Fibroblast of lung (primary cell): ENCODE results near the gene FDX1. TPM values are rescaled to one million over a fixed set of nuclear protein-coding genes. Genes with fewer than 3 reads are reported as not detected.

Source experiments
- DNase-seq, 2 donors: peaks; one replicate each; pipeline versions ENCODE4 v3.0.0 to v3.0.0-alpha.2; 2010; ENCODE audit warnings: low read depth in 2 of 2
- H2AFZ ChIP-seq: 2 replicates; pipeline ENCODE4 v1.5.1; 2012; ENCODE audit warnings: low read length, control low read depth, inconsistent platforms
- H3K27ac ChIP-seq: 2 replicates; pipeline ENCODE4 v1.5.1; 2011; ENCODE audit warnings: low read length, control low read depth; ENCODE audit not compliant: insufficient read depth
- H3K27me3 ChIP-seq: 2 replicates; pipeline ENCODE4 v1.5.1; 2011; ENCODE audit warnings: mild to moderate bottlenecking, low read length; ENCODE audit not compliant: control insufficient read depth, insufficient read depth
- H3K36me3 ChIP-seq: 2 replicates; pipeline ENCODE4 v1.5.1; 2011; ENCODE audit warnings: low read length; ENCODE audit not compliant: control insufficient read depth, insufficient read depth
- H3K4me1 ChIP-seq: 2 replicates; pipeline ENCODE4 v1.5.1; 2011; ENCODE audit warnings: low read length; ENCODE audit not compliant: control insufficient read depth, insufficient read depth; ENCODE audit errors: extremely low read depth
- H3K4me2 ChIP-seq: 2 replicates; pipeline ENCODE4 v1.5.1; 2011; ENCODE audit warnings: low read length, control low read depth; ENCODE audit not compliant: insufficient read depth; ENCODE audit errors: extremely low read depth
- H3K4me3 ChIP-seq, 4 experiments: fragments of 200-600 bp in 1 of 4; sonication (generic) in 1 of 4; replicated peaks in 1 of 4; 2 replicates each; pipeline ENCODE4 v1.5.1; 2011 to 2016; ENCODE audit warnings: low read length in 4 of 4, low read depth in 3 of 4, mild to moderate bottlenecking in 3 of 4, control low read depth in 2 of 4, inconsistent platforms in 1 of 4, mixed read lengths in 1 of 4; ENCODE audit not compliant: insufficient read depth in 1 of 4; ENCODE audit errors: control extremely low read depth in 1 of 4
- H3K79me2 ChIP-seq: 2 replicates; pipeline ENCODE4 v1.5.1; 2012; ENCODE audit warnings: mild to moderate bottlenecking, low read length, inconsistent platforms; ENCODE audit not compliant: control insufficient read depth, insufficient read depth
- H3K9ac ChIP-seq: 2 replicates; pipeline ENCODE4 v1.5.1; 2011; ENCODE audit warnings: mild to moderate bottlenecking, low read length, control low read depth; ENCODE audit not compliant: insufficient read depth
- H3K9me3 ChIP-seq: 2 replicates; pipeline ENCODE4 v1.5.1; 2012; ENCODE audit warnings: low read depth, low read length; ENCODE audit not compliant: control insufficient read depth, insufficient read depth
- H4K20me1 ChIP-seq: 2 replicates; pipeline ENCODE4 v1.5.1; 2011; ENCODE audit warnings: low read length; ENCODE audit not compliant: control insufficient read depth, insufficient read depth; ENCODE audit errors: extremely low read depth
- EZH2 ChIP-seq: IDR thresholded peaks from 2 replicates; pipeline ENCODE4 v1.5.1; 2012; ENCODE audit warnings: low read length, control low read depth, mild to moderate bottlenecking; ENCODE audit errors: missing control alignments
- polyA plus RNA-seq, 2 donors: library from polyadenylated mRNA; depleted of rRNA in 1 of 2; stranded (reverse) in 1 of 2; unstranded in 1 of 2; fragments of >200 nt; gene quantifications; 2 replicates each; pipeline ENCODE4 v1.2.1, GENCODE V29; 2011 to 2012; ENCODE audit warnings: missing spikeins in 1 of 2
- total RNA-seq: library from RNA; depleted of rRNA; stranded (reverse); fragments of >200 nt; gene quantifications from 2 replicates; pipeline ENCODE4 v1.2.1, GENCODE V29; 2014
- TF ChIP-seq, protein P1 (sequence below), 2 donors: IDR thresholded peaks in 1 of 2; conservative IDR thresholded peaks in 1 of 2; 1 replicate in 1 of 2; 2 replicates in 1 of 2; pipeline ENCODE4 v1.5.1; 2011 to 2012; ENCODE audit warnings: low read length in 2 of 2, control low read depth in 1 of 2, inconsistent platforms in 1 of 2, low read depth in 1 of 2, mild to moderate bottlenecking in 1 of 2

FDX1 gene
- total and polyA plus RNA-seq, 2 donors (not counting 1 experiment from before 2014, with no cell fraction given), result 8.3 to 11.4 TPM

DNA sequence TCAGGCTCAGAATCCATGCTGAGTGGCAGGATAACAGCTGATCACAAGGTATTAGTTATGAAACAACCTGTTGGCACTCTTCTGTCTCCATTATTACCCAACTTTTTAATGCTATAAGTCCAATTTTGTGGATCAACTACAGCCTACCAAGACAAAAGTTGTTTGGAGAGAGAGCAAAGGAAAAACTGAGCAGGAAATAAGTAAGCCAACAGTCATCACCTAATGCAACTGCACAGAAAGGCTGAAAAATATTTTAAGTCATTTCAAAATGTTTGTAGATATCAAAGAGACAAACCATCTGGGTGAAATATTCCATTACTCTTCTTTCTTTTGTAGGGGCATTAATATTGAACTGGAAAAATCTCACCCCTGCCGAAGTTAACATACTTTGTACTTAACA is 41.6 kb downstream of the FDX1 start:
- no peaks in the 10 kb centered on the region for H3K27me3 ChIP-seq
- H3K36me3 ChIP-seq, result no peaks in the 10 kb centered on the region
- H3K27ac ChIP-seq, result no peak overlapping the region
- H3K4me2 ChIP-seq, result no peak overlapping the region
- H4K20me1 ChIP-seq, result no peaks in the 10 kb centered on the region
- H3K79me2 ChIP-seq, result no peaks in the 10 kb centered on the region
- H3K9ac ChIP-seq, result no peak overlapping the region
- TF ChIP-seq, protein P1, sequence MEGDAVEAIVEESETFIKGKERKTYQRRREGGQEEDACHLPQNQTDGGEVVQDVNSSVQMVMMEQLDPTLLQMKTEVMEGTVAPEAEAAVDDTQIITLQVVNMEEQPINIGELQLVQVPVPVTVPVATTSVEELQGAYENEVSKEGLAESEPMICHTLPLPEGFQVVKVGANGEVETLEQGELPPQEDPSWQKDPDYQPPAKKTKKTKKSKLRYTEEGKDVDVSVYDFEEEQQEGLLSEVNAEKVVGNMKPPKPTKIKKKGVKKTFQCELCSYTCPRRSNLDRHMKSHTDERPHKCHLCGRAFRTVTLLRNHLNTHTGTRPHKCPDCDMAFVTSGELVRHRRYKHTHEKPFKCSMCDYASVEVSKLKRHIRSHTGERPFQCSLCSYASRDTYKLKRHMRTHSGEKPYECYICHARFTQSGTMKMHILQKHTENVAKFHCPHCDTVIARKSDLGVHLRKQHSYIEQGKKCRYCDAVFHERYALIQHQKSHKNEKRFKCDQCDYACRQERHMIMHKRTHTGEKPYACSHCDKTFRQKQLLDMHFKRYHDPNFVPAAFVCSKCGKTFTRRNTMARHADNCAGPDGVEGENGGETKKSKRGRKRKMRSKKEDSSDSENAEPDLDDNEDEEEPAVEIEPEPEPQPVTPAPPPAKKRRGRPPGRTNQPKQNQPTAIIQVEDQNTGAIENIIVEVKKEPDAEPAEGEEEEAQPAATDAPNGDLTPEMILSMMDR (conservative IDR thresholded peaks at IDR 0.05 in 1 of 2, IDR thresholded peaks at IDR 0.05 in 1 of 2; ENCODE audit: low read depth in 1 of 2, low read length in 2 of 2), result no peak
- no peak for TF ChIP-seq EZH2
- no peak overlapping the region for H2AFZ ChIP-seq
- H3K4me3 ChIP-seq, result no peak overlapping the region
- H3K9me3 ChIP-seq, result no peaks in the 10 kb centered on the region
- peak; percentile 51 to 60 for DNase-seq
- peaks cover 9% of the 10 kb centered on the region for H3K4me1 ChIP-seq

DNA sequence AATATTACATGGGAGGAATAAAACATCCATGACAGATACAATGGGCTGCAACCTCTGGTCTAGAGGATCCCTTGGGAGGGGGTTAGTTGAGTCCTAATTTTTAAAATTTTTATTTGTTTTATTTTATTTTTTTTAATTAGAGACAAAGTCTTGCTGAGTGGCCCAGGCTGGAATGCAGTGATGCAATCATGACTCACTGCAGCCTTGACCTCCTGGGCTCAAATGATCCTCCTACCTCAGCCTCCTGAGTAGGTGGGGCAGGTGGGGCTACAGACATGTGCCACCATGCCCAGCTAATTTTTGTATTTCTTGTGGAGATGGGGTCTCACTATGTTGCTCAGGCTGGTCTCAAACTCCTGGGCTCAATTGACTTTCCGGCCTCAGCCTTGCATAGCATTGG is 43.1 kb downstream of the FDX1 start:
- H3K27ac ChIP-seq, result no peak overlapping the region
- no peaks in the 10 kb centered on the region for H3K79me2 ChIP-seq
- H3K4me1 ChIP-seq, result peaks cover 9% of the 10 kb centered on the region
- H4K20me1 ChIP-seq, result no peaks in the 10 kb centered on the region
- no peak overlapping the region for H2AFZ ChIP-seq
- H3K36me3 ChIP-seq, result no peaks in the 10 kb centered on the region
- no peak overlapping the region for H3K4me2 ChIP-seq
- no peaks in the 10 kb centered on the region for H3K27me3 ChIP-seq
- H3K9ac ChIP-seq, result no peak overlapping the region
- H3K9me3 ChIP-seq, result no peaks in the 10 kb centered on the region
- H3K4me3 ChIP-seq, result no peak overlapping the region
- peak; percentile 56 to 61 for DNase-seq
- no peak for TF ChIP-seq EZH2
- TF ChIP-seq, protein P1 (conservative IDR thresholded peaks at IDR 0.05 in 1 of 2, IDR thresholded peaks at IDR 0.05 in 1 of 2; ENCODE audit: low read depth in 1 of 2, low read length in 2 of 2), result no peak

DNA sequence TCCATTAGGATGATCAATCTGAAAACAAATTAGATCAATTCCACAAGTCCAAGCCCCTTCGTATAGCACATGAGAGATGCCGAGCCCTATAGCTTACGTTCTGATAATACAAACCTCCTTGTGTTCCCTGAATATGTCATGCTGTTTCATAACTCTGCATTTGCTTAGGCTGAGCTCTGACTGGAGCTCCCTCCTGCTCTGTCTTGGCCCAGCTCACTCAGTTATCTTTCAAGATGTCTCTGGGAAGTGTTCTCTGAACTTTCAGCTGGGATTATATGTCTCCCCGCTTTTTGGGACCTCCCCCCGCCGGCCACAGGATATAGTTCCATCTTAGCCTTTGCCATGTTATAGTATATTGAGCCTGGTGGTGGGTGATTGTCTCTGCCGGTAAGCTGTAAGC is 44.0 kb downstream of the FDX1 start:
- no peak for TF ChIP-seq EZH2
- TF ChIP-seq, protein P1 (conservative IDR thresholded peaks at IDR 0.05 in 1 of 2, IDR thresholded peaks at IDR 0.05 in 1 of 2; ENCODE audit: low read depth in 1 of 2, low read length in 2 of 2), result no peak
- no peaks in the 10 kb centered on the region for H3K79me2 ChIP-seq
- peak in 1 of 2 donors; percentile 74 for DNase-seq

More for the DNA sequence above, 44.0 kb downstream of the FDX1 start:
- H3K9me3 ChIP-seq, result no peaks in the 10 kb centered on the region
- no peak overlapping the region for H3K4me3 ChIP-seq
- no peaks in the 10 kb centered on the region for H3K27me3 ChIP-seq
- no peak overlapping the region for H2AFZ ChIP-seq
- H3K9ac ChIP-seq, result no peak overlapping the region
- H4K20me1 ChIP-seq, result no peaks in the 10 kb centered on the region
- no peak overlapping the region for H3K27ac ChIP-seq
- no peaks in the 10 kb centered on the region for H3K36me3 ChIP-seq
- peaks cover 9% of the 10 kb centered on the region for H3K4me1 ChIP-seq
- no peak overlapping the region for H3K4me2 ChIP-seq
